ENCODE data around the gene PHF20.
"Not testable (repeated sequence)": the region's sequence is repeated elsewhere in the genome, so short reads cannot be mapped to it uniquely, and the experiment has no call there.

Gene PHF20

DNA sequence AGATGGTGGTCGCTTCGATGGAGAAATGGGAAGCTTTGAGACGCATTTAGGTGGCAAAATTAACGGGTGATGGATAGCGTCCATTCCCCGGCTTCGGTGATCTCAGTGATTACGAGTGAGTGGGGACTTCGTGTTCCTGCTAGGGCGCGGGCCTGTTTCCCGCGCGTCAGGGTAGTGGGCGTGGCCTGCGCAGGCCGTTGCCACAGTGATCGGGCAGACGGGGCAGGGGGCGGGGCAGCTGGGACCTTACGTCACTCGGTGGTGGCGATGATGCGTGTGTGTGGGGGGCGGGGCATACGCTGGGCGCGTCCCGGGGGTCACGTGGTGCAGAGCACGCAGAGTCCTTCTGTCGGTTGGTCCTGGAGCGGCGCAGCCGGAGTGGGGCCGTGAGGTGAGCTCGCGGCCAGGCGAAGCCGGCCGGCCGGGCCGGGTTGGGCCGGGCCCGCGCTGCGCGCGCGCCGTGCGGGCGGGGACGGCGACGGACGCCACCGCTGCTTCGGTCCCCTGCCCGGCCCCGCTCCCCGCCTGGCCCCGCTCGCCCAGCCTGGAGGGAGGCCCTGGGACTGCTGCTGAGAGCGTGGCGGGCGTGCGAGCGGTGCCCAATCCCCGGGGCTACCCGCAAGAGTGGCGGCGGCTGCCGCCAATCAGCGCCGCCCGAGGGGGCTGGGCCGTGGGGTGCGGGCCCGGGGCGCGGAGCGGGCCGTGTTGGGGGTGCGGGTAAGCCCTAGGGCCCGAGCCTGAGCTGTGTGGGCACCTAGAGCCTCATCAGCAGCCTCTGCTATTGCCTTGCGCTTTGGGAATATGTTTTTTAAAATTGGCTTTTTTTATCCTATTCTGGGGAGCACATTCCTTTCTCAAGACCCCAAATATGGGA lies at the start of gene PHF20:
TSS of gene PHF20 (plus strand) at position 327 of the 874 bp plus-strand sequence. CDS start 29,508 bp downstream, outside the sequence.
- peak; percentile 98 to 100 (median 99) for DNase-seq (ENCODE audit: low read depth in 3 of 3)

DNA sequence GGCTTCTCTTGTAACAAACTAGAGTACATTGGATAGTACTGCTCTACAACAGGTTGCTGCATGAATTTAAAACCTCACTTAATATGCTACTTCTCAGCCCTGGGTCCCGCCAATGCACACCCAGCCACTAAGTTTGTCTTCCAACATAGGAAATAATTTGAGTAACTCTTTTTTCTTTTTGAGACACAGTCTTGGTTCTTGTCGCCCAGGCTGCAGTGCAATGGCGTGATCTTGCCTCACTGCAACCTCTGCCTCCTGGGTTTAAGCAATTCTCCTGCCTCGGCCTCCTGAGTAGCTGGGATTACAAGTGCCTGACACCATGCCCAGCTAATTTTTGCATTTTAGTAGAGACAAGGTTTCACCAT lies 48.6 kb upstream of the PHF20 start:
- not testable (repeated sequence) for DNase-seq (ENCODE audit: low read depth in 3 of 3)

DNA sequence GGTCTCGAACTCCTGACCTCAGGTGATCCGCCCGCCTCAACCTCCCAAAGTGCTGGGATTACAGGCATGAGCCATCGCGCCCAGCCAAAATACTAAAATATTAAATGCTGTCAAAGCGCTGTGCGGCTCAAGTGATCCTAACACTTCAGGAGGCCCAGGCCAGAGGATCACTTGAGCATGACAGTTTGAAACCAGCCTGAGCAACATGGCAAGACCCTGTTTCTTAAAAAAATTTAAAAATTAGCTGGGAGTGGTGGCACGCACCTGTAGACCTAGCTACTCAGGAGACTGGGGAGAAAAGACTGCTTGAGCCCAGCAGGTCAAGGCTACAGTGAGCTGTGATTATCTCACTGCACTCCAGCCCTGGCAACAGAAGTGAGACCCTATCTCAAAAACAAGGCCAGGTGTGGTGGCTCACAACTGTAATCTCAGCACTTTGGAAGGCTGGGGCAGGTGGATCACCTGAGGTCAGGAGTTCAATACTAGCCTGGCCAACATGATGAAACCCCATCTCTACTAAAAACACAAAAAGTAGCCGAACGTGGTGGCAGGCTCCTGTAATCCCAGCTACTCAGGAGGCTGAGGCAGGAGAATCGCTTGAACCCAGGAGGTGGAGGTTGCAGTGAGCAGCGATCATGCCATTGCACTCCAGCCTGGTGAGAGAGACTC lies 48.0 kb upstream of the PHF20 start:
- DNase-seq (ENCODE audit: low read depth in 3 of 3), result not testable (repeated sequence)

DNA sequence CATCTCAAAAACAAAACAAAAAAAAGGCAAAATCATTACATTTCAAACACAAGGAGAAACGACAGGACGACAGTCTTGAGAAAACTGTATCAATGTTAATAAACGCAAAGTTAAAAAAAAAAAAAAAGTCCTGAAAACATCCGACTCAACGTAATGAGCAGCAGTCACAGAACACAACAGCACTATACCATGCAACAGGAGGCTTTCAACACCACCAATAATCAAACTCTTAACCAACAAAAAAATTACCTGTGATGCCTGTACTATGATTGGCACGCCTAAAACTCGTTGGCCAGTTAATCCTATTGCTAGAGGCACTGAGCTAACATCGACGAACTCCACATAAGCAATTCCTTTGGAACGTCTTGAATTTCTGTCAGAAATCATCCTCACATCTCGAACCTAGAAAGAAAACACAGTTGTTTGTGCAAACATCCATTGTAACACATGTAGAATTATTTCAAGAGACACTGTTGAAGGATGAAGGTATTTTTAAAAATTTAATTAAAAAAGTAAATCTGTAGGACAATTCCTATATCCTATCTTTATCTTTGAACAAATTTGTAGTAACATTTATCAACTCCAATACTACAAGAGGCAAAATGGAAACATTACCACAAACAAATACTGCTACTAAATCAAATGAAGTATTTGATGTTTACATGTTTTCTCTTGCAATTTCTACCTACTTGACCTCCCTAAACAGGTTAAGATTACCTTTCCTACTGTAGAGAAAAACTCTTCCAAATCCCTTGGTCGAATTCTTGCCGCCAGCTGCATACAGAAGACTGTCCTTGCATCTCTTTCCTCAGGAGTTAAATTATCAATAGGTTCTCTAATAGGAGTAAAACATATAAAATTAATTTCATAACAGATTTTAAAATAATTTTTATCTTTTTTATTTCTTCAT lies 47.2 kb upstream of the PHF20 start:
- no peak for DNase-seq (ENCODE audit: low read depth in 3 of 3)

DNA sequence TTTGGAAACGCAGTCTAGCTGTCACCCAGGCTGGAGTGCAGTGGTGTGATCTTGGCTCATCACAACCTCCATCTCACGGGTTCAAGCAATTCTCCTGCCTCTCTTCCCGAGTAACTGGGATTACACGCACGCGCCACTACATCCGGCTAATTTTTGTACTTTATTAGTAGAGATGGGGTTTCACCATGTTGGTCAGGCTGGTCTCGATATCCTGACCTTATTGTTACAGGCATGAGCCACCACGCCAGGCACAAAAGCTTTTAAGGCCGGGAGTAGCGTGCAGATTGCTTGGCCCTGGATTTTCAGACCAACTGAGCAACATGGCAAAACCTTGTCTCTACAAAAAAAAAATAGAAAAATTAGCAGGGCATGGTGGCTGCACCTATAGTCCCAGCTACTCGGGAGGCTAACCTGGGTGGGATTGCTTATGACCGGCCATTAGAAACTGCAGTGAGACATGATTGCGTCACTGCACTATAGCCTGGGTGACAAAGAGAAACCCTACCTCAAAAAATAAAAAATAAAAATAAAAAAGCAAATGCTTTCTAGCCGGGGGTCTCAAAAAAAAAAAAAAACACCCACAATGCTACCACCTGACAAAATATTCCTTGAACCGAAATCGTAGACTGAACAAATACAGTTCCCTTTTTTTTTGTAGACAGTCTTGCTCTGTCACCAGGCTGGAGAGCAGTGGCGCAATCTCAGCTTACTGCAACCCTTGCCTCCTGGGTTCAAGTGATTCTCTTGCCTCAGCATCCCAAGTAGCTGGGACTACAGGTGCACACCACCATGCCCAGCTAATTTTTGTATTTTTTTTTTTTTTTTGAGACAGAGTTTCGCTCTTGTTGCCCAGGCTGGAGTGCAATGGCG lies 44.7 kb upstream of the PHF20 start:
- DNase-seq (ENCODE audit: low read depth in 3 of 3), result no peak

DNA sequence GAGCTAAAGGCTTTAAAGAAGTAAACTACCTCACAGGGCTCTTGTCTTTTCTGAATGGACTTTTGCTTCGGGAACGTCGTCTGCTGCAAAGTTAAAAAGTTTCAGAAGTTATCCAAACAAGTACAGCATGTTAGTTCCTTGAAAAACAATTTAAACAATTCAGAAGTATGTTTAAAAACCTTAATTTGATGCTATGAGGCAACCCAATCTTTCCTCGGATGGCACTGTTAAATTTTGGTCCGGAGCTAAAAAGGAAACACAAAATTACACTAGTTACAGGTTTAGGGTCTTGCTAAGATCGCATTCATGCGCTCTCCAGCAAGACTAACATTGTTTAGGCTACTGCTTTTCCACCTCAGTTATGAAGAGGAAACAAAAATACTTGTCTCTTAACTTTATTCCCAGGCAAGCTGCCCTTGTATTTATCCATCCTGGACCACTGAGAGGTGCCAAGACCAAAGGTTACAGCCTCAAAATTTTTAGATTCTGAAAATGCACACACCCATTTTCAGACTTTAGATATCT lies 42.5 kb upstream of the PHF20 start:
- no peak for DNase-seq (ENCODE audit: low read depth in 3 of 3)

DNA sequence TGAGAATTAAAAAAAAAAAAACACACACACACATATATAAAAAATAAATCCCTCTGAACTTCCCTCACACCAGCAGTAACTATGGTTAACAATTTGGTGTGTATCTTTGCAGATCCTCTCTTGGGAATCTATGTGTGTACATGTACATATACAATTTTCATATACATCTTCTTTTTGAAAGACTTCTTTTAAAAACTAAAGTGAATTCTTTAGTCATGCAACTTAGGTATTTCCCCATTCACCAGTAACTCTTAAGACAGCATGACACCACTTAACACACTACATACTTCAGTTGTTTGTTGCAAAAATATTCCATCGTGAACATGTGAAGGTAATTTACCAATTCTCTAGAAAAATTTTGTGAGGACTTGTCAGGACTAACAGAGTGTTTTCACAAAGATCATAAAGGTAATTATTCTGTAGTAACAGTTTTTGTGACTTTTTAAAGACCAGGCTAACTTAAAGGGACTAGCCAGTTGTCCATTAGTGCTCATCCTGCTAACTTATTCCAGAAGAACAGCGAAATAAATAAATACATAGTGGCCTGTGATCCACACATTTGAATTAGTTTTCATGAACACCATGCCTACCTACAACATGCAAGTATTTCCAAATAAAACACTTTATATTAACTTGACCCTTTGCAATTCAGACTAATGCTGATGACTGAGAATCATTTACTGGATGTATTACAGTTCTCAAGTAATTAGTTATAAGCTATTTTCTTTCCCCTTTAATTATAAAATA lies 41.8 kb upstream of the PHF20 start:
- no peak for DNase-seq (ENCODE audit: low read depth in 3 of 3)

DNA sequence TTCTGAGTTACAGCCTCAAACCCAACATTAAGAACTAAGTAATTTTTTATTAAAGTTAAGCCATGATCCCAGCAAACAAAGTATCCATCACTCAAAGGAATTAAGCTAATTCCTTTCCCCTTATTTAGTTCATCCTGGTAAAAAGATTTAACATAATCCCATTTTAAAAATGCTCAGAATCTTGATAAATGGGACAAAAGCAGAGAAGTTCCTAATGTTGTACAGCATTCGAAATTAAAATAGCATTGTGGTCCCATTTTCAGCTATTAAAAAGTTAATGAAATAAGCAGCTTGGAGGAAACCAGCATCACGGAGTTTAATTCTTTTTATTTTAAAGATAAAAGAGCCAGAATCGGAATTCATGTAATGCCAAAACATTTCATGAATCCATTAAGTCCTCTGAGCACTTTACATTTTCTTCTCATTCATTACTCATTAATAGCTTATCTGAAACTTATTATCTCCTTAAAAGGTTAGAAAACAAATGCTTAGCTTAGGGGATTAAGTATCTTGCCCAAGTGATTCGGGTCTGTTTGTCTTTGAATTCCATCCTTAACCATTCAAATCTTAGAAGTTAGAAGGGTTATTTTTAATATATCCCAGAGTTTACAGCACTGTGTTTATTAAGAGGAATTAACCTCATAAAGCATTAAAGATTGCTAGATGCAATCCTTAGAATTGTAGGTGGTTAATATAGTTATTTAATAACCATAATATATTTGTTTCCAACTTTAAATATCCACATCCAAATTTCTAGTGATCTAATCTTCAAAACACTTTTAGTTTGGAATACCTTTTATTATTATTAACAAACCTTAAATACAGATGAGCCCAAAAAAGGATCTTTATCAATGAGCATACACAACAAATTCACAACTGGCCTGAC lies 41.0 kb upstream of the PHF20 start:
- no peak for DNase-seq (ENCODE audit: low read depth in 3 of 3)

DNA sequence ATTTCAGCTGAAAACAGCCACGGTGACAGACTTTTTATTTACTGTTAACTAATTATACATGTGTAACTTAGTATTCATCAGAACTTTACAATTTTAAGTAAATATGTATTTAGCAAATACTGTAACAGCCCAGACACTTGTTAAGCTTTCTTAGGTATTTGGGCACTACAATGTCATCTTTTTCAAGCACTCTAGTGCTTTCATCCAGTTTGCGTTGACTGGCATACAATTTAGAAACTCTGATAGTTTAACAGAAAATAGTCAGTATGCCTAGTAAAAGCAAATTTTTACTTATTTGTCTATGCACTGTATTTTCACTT lies 40.4 kb upstream of the PHF20 start:
- no peak for DNase-seq (ENCODE audit: low read depth in 3 of 3)

DNA sequence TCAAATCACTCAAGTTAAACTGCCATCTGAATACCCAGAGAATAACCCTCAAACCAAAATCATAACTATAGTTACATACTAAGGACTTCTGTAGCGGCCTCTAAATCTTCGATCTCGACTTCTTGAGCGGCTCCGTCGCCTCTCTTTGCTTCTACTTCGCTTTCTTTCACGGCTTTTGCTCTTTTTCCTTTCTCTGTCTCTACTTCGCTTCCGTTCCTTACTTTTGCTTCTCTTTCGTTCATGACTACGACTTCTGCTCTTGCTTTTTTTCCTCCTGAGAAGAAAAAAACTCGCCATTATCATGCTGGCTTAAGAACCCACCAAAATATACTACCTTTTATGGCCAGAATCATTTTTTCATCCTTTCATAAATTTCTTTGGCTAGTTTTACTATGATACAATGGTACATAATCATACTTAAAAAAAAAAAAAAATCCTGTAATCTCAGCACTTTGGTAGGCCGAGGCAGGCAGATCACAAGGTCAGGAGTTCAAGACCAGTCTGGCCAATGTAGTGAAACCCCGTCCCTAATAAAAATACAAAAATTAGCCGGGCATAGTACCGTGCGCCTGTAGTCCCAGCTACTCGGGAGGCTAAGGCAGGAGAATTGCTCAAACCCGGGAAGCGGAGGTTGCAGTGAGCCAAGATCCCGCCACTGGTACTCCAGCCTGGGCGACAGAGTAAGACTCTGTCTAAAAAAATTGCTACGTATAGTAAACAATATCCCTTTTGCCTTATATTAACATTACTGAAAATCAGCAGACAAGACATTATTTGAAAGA lies 39.8 kb upstream of the PHF20 start:
- no peak for DNase-seq (ENCODE audit: low read depth in 3 of 3)

DNA sequence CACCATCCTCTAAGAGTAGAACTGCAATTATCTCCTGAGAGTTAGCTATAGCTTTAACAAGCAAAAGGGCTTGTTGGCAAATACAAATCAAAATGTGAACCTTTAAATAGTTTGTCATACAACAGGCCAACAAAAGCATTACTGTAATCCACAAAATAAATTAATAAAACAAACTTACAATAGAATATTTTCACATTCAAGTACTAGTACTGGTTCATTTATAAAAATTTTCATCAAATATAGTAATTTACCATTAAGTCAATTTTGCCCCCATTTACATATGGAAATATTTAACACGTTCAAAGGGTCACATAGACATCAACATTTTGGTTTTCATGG lies 39.2 kb upstream of the PHF20 start:
- no peak for DNase-seq (ENCODE audit: low read depth in 3 of 3)

DNA sequence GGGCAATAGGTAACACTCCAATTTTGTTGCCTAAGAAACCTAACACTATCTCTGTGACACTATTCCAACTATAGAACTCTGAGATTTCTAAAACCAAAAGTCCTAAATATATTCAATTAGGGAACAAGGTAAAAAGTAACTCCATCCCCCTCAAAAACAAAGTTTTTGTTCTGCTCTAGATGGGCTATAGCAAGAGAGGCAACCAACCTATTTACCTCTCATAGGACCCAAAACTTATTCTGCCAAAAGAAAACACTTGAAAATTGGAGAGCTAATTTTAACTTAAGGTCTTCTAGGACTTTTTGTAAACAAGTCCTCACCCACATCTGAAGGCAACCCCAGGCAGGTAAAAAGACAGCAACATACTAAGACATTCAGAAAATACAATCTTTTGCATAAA lies 37.4 kb upstream of the PHF20 start:
- no peak for DNase-seq (ENCODE audit: low read depth in 3 of 3)

DNA sequence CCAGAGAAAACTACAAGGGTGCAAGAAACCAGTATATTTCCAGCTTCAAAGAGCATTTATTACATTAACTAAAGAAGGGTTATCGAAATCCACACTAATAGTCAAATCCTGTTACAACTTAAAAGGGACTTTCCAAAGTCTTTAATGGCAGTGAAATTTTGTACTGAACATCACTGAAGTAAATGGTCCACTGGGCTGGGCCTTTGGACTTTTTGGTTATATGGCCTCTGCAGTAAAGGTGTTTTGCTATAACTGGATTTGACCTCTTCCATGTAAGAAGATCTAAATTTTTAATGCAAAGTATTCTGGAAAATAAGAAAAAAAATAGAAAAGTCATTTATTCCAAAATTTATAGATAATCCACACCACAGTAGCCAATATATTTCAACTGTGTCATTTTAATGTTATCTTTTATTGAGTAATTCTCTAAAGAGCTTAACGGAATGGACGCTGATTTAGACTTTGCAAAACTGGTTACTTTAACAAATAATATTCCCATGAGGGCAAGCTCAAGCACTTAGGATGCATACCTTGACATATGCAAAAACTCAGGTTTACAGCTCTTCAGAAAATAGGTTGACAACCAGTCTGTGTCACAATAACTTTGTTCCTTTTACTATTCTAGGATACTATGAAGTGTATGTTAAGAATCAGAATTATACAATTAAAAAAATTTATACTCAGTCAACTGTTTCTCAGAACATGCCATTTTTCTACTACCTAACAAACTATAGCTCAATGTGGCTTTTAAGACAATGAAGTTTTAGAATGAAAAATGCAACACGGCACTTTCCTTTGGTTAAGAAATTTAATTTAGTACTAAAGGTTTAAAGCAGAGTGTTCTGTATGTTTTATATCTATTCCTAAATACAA lies 36.8 kb upstream of the PHF20 start:
- DNase-seq (ENCODE audit: low read depth in 3 of 3), result no peak

DNA sequence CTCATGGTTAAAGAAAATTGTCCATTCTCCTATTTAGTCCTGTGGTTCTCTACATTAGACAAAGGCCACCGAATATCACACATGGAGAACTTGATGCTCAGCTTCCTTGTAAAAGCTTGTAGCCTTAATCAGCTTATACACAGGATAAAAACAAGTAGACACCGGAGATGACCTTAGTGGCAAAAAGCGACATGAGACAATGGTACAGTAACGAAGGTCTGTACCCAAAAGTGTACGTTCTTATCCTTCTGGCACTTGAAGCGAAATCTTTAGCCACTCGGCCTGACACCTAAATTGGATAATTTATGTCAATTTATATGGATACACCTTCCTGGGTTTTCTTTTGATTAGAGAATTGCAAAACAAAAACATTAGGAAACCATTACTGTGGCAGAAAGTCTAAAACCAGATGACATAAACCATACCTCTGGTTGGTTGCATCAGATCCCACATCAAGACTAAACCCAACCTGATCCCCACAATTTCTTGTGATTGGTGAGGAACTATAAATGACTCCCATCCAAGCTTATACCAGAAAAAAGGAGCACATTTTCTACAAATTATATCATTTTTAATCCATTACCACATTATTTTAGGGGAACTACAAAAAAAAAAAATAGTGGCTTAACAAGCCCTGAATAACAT lies 35.9 kb upstream of the PHF20 start:
- DNase-seq (ENCODE audit: low read depth in 3 of 3), result no peak

DNA sequence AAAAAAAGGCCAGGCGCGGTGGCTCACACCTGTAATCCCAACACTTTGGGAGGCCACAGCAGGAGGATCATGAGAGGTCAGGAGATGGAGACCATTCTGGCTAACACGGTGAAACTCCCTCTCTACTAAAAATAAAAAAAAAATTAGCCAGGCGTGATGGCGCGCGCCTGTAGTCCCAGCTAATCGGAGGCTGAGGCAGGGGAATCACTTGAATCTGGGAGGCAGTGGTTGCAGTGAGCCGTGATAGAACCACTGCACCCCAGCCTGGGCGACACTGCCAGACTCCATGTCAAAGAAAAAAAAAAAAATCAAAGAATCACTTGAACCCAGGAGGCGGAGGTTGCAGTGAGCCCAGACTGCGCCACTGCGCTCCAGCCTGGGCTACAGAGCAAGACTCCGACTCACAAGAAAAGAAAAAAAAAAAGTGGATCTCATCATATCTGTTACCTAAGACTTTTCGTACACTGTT lies 33.9 kb upstream of the PHF20 start:
- DNase-seq (ENCODE audit: low read depth in 3 of 3), result no peak

DNA sequence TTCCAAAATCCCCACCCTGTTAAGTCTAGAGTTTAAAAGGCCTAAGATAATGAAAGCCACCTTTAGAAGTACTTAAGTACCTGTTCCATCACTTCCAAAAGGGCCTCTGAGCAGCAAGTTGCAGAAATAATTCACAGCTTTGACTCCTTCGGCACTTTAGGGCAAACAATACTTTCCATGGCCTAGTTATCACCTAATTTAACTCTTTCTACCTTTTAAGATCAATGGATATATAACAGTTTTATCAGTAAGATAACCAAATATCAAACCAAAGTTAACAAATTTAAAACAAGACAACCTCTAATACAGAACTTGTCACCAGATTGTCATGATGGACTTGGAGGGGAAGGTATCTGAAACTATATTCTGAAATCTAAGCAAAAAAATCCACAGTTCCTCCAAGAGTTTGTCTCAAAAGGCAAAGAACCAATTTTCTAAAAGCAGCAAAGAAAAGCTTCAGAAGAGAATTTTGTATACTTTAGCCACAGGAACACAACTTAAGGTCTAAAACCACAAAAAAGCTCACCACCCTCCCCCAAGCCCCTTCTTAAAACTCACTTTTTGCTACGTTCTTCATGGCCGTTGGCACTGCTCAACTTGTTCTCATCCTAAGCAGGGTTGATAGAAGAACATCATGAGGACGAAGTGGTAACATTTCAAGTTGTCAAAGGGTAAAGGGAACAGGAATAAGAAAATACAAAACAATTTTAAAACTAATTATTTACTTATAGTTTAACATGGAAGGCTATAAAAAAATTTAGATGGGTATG lies 33.2 kb upstream of the PHF20 start:
- no peak for DNase-seq (ENCODE audit: low read depth in 3 of 3)
